K562 (cell line): ENCODE measurements around the gene ILKAP.

ENCODE experiments used
- ATF3 ChIP-seq, 2 experiments: fragments of 450-650 bp in 1 of 2; sonication (generic) in 1 of 2; formaldehyde crosslinking in 1 of 2; IDR thresholded peaks in 1 of 2; conservative IDR thresholded peaks in 1 of 2; 2 replicates each; pipeline versions ENCODE4 v1.6.1 to v1.8.1; 2016 to 2023; ENCODE audit warnings: mild to moderate bottlenecking in 2 of 2, moderate library complexity in 2 of 2, inconsistent platforms in 1 of 2, missing genetic modification reagents in 1 of 2
- TCF7 ChIP-seq: sonication (generic); IDR thresholded peaks from 2 replicates; pipeline ENCODE4 v1.6.1; 2016; ENCODE audit warnings: antibody characterized with exemption, borderline replicate concordance
- TF ChIP-seq, protein P1 (sequence below), 3 experiments: IDR thresholded peaks in 2 of 3; conservative IDR thresholded peaks in 1 of 3; 2 replicates each; pipeline ENCODE4 v1.5.1; 2011 to 2012; ENCODE audit warnings: low read length in 3 of 3, mild to moderate bottlenecking in 3 of 3, control low read depth in 2 of 3, improper control_type of control experiment in 1 of 3, inconsistent platforms in 1 of 3, low read depth in 1 of 3, mixed read lengths in 1 of 3, moderate library complexity in 1 of 3; ENCODE audit not compliant: insufficient read depth in 2 of 3
- TF ChIP-seq, protein P2 (sequence below): fragments of 250-450 bp; sonication (Bioruptor Pico); IDR thresholded peaks from 2 replicates; pipeline ENCODE4 v1.8.0; 2021; ENCODE audit warnings: moderate library complexity, mild to moderate bottlenecking, inconsistent platforms

DNA sequence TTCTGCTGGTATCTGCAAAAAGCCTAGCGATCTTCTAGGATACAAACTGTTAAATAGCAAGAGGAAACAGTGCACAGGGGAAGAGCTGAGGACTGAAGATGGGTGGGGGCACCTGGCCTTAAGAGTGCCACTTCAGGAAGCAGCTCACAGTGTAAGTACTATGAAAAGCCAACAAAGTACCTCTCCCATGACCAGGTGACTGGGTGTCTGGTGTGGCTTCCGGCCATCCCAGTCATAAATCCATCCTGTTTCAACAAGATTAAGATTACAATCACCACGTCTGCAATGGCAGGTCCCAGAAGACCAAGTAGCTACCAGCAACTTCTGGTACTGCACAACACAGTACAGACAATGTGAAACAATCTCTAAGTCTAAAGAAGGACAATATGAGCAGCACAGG, 28.8 kb downstream of the ILKAP start:
- TF ChIP-seq TCF7 (no peak), ATF3 (IDR thresholded peaks at IDR 0.05) (no peak), ATF3 (CRISPR knock-in tag; conservative IDR thresholded peaks at IDR 0.05) (no peak)
- TF ChIP-seq, protein P1, sequence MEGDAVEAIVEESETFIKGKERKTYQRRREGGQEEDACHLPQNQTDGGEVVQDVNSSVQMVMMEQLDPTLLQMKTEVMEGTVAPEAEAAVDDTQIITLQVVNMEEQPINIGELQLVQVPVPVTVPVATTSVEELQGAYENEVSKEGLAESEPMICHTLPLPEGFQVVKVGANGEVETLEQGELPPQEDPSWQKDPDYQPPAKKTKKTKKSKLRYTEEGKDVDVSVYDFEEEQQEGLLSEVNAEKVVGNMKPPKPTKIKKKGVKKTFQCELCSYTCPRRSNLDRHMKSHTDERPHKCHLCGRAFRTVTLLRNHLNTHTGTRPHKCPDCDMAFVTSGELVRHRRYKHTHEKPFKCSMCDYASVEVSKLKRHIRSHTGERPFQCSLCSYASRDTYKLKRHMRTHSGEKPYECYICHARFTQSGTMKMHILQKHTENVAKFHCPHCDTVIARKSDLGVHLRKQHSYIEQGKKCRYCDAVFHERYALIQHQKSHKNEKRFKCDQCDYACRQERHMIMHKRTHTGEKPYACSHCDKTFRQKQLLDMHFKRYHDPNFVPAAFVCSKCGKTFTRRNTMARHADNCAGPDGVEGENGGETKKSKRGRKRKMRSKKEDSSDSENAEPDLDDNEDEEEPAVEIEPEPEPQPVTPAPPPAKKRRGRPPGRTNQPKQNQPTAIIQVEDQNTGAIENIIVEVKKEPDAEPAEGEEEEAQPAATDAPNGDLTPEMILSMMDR (IDR thresholded peaks at IDR 0.05 in 2 of 3, conservative IDR thresholded peaks at IDR 0.05 in 1 of 3; ENCODE audit: insufficient read depth in 2 of 3, low read depth in 1 of 3, low read length in 3 of 3), result no peak
- TF ChIP-seq, protein P2, sequence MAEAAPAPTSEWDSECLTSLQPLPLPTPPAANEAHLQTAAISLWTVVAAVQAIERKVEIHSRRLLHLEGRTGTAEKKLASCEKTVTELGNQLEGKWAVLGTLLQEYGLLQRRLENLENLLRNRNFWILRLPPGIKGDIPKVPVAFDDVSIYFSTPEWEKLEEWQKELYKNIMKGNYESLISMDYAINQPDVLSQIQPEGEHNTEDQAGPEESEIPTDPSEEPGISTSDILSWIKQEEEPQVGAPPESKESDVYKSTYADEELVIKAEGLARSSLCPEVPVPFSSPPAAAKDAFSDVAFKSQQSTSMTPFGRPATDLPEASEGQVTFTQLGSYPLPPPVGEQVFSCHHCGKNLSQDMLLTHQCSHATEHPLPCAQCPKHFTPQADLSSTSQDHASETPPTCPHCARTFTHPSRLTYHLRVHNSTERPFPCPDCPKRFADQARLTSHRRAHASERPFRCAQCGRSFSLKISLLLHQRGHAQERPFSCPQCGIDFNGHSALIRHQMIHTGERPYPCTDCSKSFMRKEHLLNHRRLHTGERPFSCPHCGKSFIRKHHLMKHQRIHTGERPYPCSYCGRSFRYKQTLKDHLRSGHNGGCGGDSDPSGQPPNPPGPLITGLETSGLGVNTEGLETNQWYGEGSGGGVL (CRISPR knock-in tag), result no peak
